ENCODE measurements around the gene AIF1L. TPM values are rescaled to one million over a fixed set of nuclear protein-coding genes. Genes with fewer than 3 reads are reported as not detected.

The AIF1L gene
- polyA plus RNA-seq, 1 donor (not counting 4 experiments of a cell fraction or from before 2014, with no cell fraction given) = 1.5 TPM

GRCh38 chr9:131162886-131163285, 66.6 kb downstream of the AIF1L start:
- TF ChIP-seq, protein P1, sequence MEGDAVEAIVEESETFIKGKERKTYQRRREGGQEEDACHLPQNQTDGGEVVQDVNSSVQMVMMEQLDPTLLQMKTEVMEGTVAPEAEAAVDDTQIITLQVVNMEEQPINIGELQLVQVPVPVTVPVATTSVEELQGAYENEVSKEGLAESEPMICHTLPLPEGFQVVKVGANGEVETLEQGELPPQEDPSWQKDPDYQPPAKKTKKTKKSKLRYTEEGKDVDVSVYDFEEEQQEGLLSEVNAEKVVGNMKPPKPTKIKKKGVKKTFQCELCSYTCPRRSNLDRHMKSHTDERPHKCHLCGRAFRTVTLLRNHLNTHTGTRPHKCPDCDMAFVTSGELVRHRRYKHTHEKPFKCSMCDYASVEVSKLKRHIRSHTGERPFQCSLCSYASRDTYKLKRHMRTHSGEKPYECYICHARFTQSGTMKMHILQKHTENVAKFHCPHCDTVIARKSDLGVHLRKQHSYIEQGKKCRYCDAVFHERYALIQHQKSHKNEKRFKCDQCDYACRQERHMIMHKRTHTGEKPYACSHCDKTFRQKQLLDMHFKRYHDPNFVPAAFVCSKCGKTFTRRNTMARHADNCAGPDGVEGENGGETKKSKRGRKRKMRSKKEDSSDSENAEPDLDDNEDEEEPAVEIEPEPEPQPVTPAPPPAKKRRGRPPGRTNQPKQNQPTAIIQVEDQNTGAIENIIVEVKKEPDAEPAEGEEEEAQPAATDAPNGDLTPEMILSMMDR (optimal IDR thresholded peaks at IDR 0.05 in 1 of 3, IDR thresholded peaks at IDR 0.05 in 1 of 3, conservative IDR thresholded peaks at IDR 0.05 in 1 of 3; ENCODE audit: extremely low read depth in 1 of 3, insufficient read depth in 2 of 3, low read length in 3 of 3) = no peak
- TF ChIP-seq EZH2 (IDR thresholded peaks at IDR 0.05; ENCODE audit: low read length) = no peak
- Histone ChIP-seq H2AFZ (ENCODE audit: control insufficient read depth, low read length) (no peak overlapping the region), H3K9ac (ENCODE audit: control insufficient read depth, extremely low read depth, insufficient read depth, low read length) (no peak overlapping the region), H3K9me3 (ENCODE audit: control insufficient read depth, low read depth, low read length) (no peaks in the 10 kb centered on the region), H4K20me1 (ENCODE audit: control insufficient read depth, extremely low read depth, insufficient read depth, low read length) (no peaks in the 10 kb centered on the region), H3K4me3 (ENCODE audit: control insufficient read depth in 2 of 3, extremely low read depth in 1 of 3, insufficient read depth in 2 of 3, low read depth in 1 of 3, low read length in 3 of 3) (no peak overlapping the region), H3K79me2 (ENCODE audit: control insufficient read depth, insufficient read depth, low read length) (no peaks in the 10 kb centered on the region), H3K4me1 (ENCODE audit: control insufficient read depth, extremely low read depth, insufficient read depth, low read length) (no peaks in the 10 kb centered on the region), H3K9me1 (ENCODE audit: control insufficient read depth, extremely low read depth, insufficient read depth, low read length) (no peaks in the 10 kb centered on the region), H3K27ac (ENCODE audit: control insufficient read depth, insufficient read depth, low read length) (no peak overlapping the region), H3K27me3 (ENCODE audit: control insufficient read depth, extremely low read depth, insufficient read depth, low read length) (no peaks in the 10 kb centered on the region), H3K4me2 (ENCODE audit: control insufficient read depth, extremely low read depth, insufficient read depth, low read depth, low read length) (no peak overlapping the region), H3K36me3 (ENCODE audit: control insufficient read depth in 2 of 2, extremely low read depth in 1 of 2, insufficient read depth in 2 of 2, low read length in 2 of 2) (peaks cover 13 to 14% of the 10 kb centered on the region in 2 experiments)
- FAIRE-seq (no peak), DNase-seq (ENCODE audit: low read depth, low spot score) (no peak)
- dilution Hi-C loops (cut with MboI; ENCODE audit: extremely low pct_ligation_motif_present, low sequenced_read_pairs) = no loop called here

DNA sequence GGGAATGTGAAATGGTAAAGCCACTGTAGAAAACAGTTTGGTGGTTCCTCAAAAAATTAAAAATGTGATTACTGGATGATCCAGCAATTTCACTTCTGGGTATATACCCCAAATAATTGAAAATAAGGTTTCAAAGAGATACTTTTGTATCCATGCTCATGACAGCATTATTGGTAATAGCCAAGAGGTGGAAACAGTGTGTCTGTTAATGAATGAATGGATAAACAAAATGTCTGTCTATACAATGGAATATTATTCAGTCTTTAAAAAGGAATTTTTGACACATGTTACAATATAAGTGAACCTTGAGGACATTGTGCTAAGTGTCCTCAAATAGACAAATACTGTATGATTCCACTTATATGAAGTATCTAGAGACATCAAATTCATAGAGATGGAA, 69.2 kb downstream of the AIF1L start:
- Histone ChIP-seq H3K27ac (ENCODE audit: control insufficient read depth, insufficient read depth, low read length) (no peak overlapping the region), H2AFZ (ENCODE audit: control insufficient read depth, low read length) (no peak overlapping the region), H3K9me1 (ENCODE audit: control insufficient read depth, extremely low read depth, insufficient read depth, low read length) (no peaks in the 10 kb centered on the region), H3K4me3 (ENCODE audit: control insufficient read depth in 2 of 3, extremely low read depth in 1 of 3, insufficient read depth in 2 of 3, low read depth in 1 of 3, low read length in 3 of 3) (no peak overlapping the region), H3K79me2 (ENCODE audit: control insufficient read depth, insufficient read depth, low read length) (peaks cover 2% of the 10 kb centered on the region), H4K20me1 (ENCODE audit: control insufficient read depth, extremely low read depth, insufficient read depth, low read length) (no peaks in the 10 kb centered on the region), H3K9me3 (ENCODE audit: control insufficient read depth, low read depth, low read length) (no peaks in the 10 kb centered on the region), H3K4me1 (ENCODE audit: control insufficient read depth, extremely low read depth, insufficient read depth, low read length) (no peaks in the 10 kb centered on the region), H3K36me3 (ENCODE audit: control insufficient read depth in 2 of 2, extremely low read depth in 1 of 2, insufficient read depth in 2 of 2, low read length in 2 of 2) (peaks cover 13 to 18% of the 10 kb centered on the region in 2 experiments), H3K9ac (ENCODE audit: control insufficient read depth, extremely low read depth, insufficient read depth, low read length) (no peak overlapping the region), H3K27me3 (ENCODE audit: control insufficient read depth, extremely low read depth, insufficient read depth, low read length) (no peaks in the 10 kb centered on the region), H3K4me2 (ENCODE audit: control insufficient read depth, extremely low read depth, insufficient read depth, low read depth, low read length) (no peak overlapping the region)
- no peak for FAIRE-seq
- no peak for TF ChIP-seq EZH2 (IDR thresholded peaks at IDR 0.05; ENCODE audit: low read length)
- TF ChIP-seq, protein P1 (optimal IDR thresholded peaks at IDR 0.05 in 1 of 3, IDR thresholded peaks at IDR 0.05 in 1 of 3, conservative IDR thresholded peaks at IDR 0.05 in 1 of 3; ENCODE audit: extremely low read depth in 1 of 3, insufficient read depth in 2 of 3, low read length in 3 of 3) = no peak
- dilution Hi-C loops (cut with MboI; ENCODE audit: extremely low pct_ligation_motif_present, low sequenced_read_pairs) = no loop called here
- no peak for DNase-seq (ENCODE audit: low read depth, low spot score)
